ENCODE measurements around the gene LAMC3. TPM values are rescaled to one million over a fixed set of nuclear protein-coding genes. Genes with fewer than 3 reads are reported as not detected.

LAMC3 gene
- total RNA-seq, 4 donors from 2014 or later: under 0.01 to 0.78 (median 0.50) TPM; not detected in 1

- Histone ChIP-seq H3K9me3 (no peaks in the 10 kb centered on the region), H3K4me3 (no peak overlapping the region), H3K27ac (no peak overlapping the region), H3K4me1 (peaks cover 0 to 11% (median 4%) of the 10 kb centered on the region in 3 donors), H3K36me3 (no peaks in the 10 kb centered on the region), H3K27me3 (peaks cover 77% of the 10 kb centered on the region)
- ATAC-seq: no peak
- no peak for TF ChIP-seq EP300 (IDR thresholded peaks at IDR 0.05)
- no peak for TF ChIP-seq POLR2A (IDR thresholded peaks at IDR 0.05)
- no peak for TF ChIP-seq CTCF (IDR thresholded peaks at IDR 0.05)
- no peak for TF ChIP-seq POLR2AphosphoS5 (IDR thresholded peaks at IDR 0.05)
- 78 to 96% methylated on average over 4 to 6 of the region's 22 CpGs for WGBS, 2 donors (ENCODE audit: low coverage in 1 of 2)
Observed at GRCh38 chr9:131013015-131013755, 4.2 kb downstream of the LAMC3 start.

GRCh38 chr9:131013771-131014676 lies 5.0 kb downstream of the LAMC3 start:
- Histone ChIP-seq H3K4me1 (peaks cover 0 to 6% (median 4%) of the 10 kb centered on the region in 3 donors), H3K4me3 (no peak overlapping the region), H3K27ac (no peak overlapping the region), H3K36me3 (no peaks in the 10 kb centered on the region), H3K27me3 (peaks cover 76% of the 10 kb centered on the region), H3K9me3 (no peaks in the 10 kb centered on the region)
- 69 to 80% methylated on average over 2 to 7 of the region's 18 CpGs for WGBS, 2 donors (ENCODE audit: low coverage in 1 of 2)
- TF ChIP-seq EP300 (IDR thresholded peaks at IDR 0.05) (no peak), POLR2A (IDR thresholded peaks at IDR 0.05) (no peak), CTCF (IDR thresholded peaks at IDR 0.05) (no peak), POLR2AphosphoS5 (IDR thresholded peaks at IDR 0.05) (no peak)
- ATAC-seq: no peak

- TF ChIP-seq POLR2A (IDR thresholded peaks at IDR 0.05) (no peak), POLR2AphosphoS5 (IDR thresholded peaks at IDR 0.05) (no peak), CTCF (IDR thresholded peaks at IDR 0.05) (no peak), EP300 (IDR thresholded peaks at IDR 0.05) (no peak)
- peaks cover 0 to 4% (median 0%) of the 10 kb centered on the region in 3 donors for H3K9me3 ChIP-seq
- H3K4me1 ChIP-seq: no peaks in the 10 kb centered on the region
- H3K27ac ChIP-seq: no peak overlapping the region
- no peak overlapping the region for H3K4me3 ChIP-seq
- ATAC-seq: no peak
- 74% methylated on average over 8 of the region's 8 CpGs; no CpG with 5 or more reads in 1 of the 2 donors for WGBS, 2 donors (ENCODE audit: low coverage in 1 of 2)
- H3K36me3 ChIP-seq: no peaks in the 10 kb centered on the region
- H3K27me3 ChIP-seq: peaks cover 75% of the 10 kb centered on the region
Observed at GRCh38 chr9:131015112-131015511, 6.1 kb downstream of the LAMC3 start.

- Histone ChIP-seq H3K27ac (no peak overlapping the region), H3K27me3 (peaks cover 71% of the 10 kb centered on the region), H3K36me3 (no peaks in the 10 kb centered on the region), H3K4me3 (no peak overlapping the region), H3K4me1 (no peaks in the 10 kb centered on the region), H3K9me3 (peaks cover 0 to 11% (median 0%) of the 10 kb centered on the region in 3 donors)
- ATAC-seq: no peak
- no peak for TF ChIP-seq CTCF (IDR thresholded peaks at IDR 0.05)
- WGBS, 2 donors (ENCODE audit: low coverage in 1 of 2): 92 to 100% methylated on average over 2 to 4 of the region's 6 CpGs
Observed at GRCh38 chr9:131015876-131016397, 7.0 kb downstream of the LAMC3 start.
